HG03378 (cell line): ENCODE measurements around the gene CEP95.
"Not testable (repeated sequence)": the region's sequence is repeated elsewhere in the genome, so short reads cannot be mapped to it uniquely, and the experiment has no call there.

Source experiments
- ATAC-seq: cut with Tn5 transposase; IDR thresholded peaks from one replicate; pipeline ENCODE4 v1.9.1; 2021; ENCODE audit warnings: mild to moderate bottlenecking, moderate library complexity; ENCODE audit not compliant: unreplicated experiment

CEP95 gene

DNA sequence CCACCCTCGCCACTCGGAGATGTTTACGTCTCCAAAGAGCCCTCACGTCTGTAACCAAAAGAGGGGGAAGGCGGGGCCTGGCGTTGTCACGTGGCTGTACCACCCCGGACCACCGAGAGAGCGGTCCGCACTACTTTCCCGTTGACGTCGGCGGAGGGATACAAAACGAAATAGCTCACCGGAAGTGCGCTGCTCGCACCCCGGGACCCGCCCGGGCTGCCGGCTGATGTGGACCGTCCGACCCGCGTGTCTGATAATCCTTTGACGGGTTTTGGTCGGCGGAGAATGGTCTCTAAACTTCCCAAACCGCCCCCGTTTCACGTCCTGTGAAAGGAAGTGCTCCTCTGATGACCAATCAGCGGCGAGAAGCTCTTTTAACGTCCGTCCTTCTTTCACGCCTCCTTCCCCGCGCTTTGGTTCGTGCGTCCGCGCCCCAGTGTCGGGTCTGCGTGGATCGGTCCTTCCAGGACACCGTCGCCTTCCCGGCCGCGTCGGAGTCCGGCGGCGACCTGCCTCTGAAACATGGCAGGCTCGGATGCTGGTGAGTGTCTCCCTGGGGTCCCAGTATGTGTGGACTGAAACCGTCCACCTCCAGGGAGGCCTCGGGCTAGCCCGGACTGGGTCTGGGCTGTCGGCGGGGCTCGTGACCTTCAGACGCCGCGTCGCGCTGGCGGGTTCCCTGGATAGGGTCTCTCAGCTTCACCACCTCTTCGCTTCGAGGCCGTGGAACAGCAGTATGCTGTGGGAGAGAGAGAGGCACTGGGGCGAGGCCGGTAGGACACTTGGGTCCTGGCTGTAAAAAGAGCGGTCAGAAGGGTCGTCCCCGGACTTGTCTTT lies at the start of gene CEP95:
Gene CEP95 (plus strand): TSS at position 402 of the 837 bp plus-strand sequence. CDS start 121 bp downstream, at position 523.
- ATAC-seq: peak; percentile 41

DNA sequence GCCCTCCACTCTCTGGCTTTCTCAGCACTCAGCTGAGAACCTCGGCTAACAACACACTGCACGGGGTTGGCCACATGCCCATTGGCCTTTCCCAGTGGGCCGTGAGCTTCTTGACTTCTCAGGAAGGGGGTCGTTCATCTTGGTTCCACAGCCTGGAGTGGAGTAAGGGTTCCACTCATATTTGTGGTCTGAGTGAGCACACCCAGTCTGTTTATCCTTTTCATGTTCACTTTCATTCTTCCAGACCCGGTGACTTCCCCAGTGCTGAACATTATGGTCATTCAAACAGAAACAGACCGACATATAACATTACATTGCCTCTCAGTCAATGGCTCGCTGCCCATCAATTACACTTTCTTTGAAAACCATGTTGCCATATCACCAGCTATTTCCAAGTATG lies 49.6 kb upstream of the CEP95 start:
- ATAC-seq: no peak

DNA sequence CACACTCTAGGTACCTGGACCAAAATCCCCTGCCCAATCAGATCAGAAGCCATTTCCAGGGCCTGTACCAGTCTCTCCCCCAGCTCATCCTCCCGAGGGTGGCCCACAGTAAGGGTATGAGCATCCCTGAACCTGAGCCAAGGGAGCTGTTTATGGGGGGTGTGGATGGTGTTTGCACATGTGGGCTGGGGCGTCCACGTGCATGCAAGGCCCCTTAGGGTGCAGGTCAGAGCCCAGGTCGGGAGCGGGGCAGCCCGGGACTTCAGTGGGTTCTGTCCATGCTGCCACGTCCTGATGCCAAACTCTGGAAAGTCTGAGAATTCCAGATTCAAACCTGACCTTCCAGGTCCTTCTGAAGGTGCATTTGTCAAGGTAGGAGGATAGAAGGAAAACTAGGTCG lies 48.0 kb upstream of the CEP95 start:
- no peak for ATAC-seq

DNA sequence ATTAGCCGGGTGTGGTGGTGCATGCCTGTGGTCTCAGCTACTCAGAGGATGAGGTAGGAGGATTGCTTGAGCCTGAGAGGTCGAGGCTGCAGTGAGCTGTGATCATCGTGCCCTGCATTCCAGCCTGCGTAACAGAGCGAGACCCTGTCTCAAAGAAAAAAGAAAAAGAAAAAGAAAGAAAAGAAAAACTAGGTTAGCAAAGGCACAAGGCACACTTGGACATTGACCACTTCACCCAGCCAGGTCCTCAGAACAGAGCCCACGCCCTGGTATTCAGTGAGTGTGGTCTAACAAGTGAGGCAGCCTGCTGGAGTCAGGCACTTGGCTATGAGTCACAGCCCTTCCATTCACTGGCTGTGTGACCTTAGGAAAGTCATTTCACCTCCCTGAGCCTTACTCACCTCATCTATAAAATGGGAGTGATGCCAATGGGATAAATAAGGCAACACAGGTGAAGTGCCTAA lies 47.5 kb upstream of the CEP95 start:
- no peak for ATAC-seq

- ATAC-seq: not testable (repeated sequence)
These were observed 47.0 kb upstream of the CEP95 start for GRCh38 chr17:64459818-64460217.

DNA sequence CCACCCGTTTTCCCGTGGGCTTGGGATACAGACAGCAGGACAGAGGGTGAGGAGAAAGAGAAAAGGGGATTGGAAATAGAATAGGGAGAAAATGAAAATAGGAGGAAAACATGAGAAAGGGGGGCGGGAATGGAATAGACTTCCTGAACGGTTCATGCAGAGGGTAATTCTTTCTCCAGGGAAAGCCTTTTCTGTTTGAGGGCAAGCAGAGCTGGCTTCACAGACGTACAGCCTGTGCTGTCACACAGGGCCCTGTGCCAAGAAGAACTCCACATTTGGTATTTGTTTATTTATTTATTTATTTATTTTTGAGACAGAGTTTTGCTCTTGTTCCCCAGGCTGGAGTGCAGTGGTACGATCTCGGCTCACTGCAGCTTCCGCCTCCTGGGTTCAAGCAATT lies 45.8 kb upstream of the CEP95 start:
- ATAC-seq: no peak

- no peak for ATAC-seq
These were observed 45.0 kb upstream of the CEP95 start for GRCh38 chr17:64461788-64462187.

DNA sequence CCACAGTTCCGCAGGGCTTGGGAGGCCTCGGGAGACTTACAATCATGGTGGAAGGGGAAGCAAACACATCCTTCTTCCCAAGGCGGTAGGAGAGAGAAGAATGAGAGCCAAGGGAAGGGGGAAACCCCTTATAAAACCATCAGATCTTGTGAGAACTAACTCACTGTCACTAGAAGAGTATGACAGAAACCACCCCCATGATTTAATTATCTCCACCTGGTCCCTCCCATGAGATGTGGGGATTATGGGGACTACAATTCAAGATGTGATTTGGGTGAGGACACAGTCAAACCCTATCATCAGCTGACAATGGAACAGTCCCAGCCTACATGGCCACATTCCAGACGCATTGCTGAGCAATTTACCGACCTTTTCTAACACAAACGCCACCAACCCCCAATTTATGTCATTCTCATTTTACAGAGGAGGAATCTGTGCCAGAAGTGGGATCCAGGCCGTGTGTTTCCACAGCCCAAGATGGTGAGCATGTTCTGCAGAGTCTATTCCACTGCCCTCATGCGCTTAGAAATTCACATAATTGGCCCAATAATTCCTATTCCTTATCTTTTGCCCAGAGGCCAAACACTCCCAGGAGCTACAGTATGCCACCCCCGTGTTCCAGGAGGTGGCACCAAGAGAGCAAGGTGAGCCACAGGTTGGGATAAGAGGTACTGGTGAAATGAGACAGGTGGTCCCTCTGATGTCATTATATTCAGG lies 40.6 kb upstream of the CEP95 start:
- ATAC-seq: no peak

DNA sequence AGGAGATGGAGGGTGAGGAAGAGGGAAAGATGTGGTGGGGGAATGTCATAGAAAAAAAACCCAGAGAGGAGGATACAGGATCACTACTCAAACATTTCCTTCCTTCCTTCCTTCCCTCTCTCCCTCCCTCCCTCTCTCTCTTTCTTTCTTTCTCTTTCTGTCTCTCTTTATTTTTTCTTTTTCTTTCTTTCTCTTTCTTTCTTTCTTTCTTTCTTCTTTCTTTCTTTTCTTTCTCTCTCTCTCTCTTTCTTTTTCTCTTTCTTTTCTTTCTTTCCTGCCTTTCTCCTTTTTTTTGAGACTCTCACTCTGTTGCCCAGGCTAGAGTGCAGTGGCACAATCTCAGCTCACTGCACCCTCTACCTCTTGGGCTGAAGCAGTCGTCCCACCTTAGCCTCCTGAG lies 39.9 kb upstream of the CEP95 start:
- not testable (repeated sequence) for ATAC-seq

DNA sequence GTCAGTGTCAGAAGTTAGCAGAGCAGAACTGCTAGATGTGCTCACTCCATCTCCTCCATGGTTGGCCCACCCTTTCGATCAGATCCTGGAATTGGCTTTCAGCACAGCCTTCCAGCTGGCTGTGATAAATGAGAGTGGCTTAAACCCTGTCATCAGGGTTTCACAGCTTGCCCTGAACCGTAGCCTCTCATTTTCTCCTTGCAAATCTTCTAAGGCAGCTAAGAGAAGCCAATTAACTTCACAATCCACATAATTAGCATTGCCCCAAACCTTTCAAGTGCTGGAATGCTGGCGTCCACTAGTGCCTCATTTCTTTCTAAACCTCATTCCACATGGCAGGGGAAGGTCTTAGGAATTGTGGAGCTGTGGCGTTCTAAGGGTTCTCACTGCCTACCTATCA lies 36.2 kb upstream of the CEP95 start:
- ATAC-seq: no peak

DNA sequence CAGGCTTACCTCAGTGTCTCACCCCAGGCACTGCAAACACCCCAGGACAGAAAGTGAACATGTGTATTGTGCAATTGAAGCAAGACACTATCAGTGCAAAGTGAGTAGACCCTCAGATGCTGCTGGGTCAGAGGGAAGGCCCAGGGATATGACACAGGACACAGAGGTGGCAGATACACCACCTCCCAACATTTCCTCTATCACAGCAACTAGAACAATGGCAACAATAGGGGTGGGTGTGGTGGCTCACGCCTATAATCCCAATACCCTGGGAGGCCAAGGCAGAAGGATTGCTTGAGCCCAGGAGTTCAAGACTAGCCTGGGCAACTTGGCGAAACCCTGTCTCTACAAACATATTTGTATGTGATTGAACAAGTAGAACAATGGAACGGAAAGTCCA lies 35.3 kb upstream of the CEP95 start:
- no peak for ATAC-seq

GRCh38 chr17:64472564-64472963 lies 34.2 kb upstream of the CEP95 start:
- ATAC-seq: no peak

GRCh38 chr17:64477849-64478248 lies 28.9 kb upstream of the CEP95 start:
- ATAC-seq: no peak

DNA sequence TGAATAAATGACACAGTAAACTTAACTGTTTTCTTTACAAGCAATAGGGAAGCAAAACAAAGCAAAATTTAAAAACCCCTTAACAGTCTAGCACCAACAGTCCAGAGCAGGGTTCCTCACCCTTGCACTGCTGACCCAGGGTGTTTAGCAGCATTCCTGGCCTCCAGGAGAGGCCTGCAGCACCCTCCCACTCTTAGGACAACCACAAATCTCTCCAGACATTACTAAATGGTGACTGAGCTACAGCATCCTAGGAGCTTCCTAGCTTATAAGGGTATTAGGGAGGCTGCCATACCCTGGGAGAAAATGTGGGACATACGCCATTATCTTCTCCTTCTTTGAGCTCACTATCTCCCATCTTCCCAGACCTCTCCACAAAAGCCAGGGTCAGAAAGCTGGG lies 25.8 kb upstream of the CEP95 start:
- ATAC-seq: no peak

DNA sequence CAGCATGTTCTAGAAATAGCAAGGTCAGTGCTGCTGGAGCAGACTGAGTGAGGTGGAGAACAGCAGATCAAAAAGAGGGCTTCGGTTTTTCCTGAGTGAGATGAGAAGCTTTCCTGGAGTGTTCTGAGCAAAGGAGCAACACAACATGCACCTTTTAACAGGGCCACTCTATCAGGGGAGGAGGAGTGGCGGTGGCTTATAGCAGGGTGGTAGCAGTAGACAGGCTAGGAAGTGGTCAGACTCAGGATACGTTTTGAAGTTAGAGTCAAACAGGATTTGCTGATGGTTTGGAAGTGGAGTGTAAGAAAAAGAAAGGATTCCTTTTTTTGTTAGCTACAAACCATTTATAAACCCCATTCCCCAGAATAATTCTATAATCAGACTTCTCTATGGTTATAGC lies 22.4 kb upstream of the CEP95 start:
- no peak for ATAC-seq

GRCh38 chr17:64488301-64488700 lies 18.5 kb upstream of the CEP95 start:
- ATAC-seq: no peak

DNA sequence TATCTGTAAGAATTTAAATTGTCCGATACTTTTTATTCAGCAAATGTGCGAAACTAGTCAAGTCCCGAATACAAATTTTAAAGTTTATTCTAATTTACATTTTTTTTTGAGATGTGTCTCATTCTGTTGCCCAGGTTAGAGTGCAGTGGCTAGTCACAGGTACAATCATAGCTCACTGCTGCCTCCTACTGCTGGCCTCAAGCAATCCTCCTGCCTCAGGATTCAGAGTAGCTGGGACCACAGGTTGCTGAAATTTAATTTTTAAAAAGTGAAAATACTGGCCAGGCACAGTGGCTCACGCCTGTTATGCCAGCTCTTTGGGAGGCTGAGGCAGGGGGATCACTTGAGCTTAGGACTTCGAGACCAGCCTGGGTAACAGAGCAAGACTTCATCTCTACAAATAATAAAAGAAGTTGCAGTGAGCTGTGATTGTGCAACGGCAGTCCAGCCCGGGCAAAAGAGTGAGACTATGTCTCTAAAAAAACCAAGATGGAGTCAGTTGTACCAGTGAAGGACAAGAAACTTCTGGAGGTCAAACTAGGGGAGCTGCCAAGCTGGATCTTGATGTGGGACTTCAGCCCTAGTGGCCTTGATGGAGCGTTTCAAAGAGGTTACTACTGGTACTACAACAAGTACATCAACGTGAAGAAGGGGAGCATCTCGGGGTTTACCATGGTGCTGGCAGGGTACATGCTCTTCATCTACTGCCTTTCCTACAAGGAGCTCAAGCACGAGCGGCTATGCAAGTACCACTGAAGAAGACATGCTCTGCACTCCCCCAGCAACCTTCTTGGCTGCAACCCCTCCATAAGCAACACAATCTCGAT lies 15.5 kb upstream of the CEP95 start:
- no peak for ATAC-seq

GRCh38 chr17:64491994-64492393 lies 14.8 kb upstream of the CEP95 start:
- ATAC-seq: no peak

DNA sequence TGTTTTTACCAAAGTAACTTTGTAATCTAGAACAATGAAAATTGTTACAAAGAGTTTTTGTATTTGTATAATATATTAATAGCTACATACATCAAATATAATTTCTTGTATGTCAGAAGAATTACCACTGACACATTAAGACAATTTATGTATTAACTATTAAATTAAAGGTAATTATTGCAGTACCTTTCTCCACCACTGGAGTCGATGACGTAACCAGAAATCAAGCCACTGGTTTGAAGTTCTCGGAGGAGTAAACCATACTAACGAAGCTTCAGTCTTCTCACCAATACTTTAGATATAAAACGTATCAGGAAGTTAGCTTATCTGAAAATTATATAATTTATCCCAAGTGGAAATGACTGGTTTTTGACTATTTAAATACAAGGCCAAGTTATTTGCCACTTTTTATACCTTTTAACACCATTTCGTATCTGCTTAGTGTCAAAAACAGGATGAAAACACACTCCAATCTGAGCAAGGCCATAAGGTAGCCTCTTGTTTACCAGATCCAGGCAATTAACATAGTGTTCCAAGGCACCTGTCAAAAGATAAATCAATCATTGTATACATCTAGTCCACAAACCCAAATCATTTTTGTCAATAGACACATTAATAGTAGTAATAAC lies 14.2 kb upstream of the CEP95 start:
- ATAC-seq: no peak

DNA sequence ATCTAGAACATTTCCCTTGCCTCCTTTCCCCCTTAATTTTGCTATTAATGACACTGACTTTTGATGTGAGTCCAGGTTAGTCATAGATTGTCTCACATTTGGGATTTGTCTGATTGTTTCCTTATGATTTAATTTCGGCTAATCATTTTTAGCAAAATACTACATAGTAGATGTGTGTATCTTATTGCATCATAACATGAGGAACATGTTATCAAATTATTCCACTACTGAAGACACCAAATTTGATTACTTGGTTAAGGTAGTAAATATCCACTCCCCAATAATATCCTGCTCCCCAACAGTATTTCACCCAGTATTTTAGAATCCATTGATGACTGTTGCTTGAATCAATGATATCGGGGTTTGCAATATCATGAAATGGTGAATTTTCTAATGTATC lies 12.7 kb upstream of the CEP95 start:
- ATAC-seq: no peak

DNA sequence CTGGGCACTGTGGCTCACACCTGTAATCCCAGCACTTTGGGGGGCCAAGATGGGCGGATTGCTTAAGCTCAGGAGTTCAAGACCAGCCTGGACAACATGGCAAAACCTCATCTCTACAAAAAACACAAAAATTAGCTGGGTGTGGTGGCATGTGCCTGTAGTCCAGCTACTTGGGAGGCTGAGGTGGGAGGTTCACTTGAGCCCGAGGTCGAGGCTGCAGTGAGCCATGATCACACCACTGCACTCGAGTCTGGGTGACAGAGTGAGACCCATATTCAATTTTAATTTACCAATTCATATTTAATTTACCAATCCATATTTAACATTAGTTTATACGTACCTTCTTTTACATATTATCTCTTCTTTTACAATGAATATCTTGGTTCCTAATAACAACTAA lies 11.5 kb upstream of the CEP95 start:
- ATAC-seq: not testable (repeated sequence)
